ENCODE measurements around the gene LARGE1. TPM values are rescaled to one million over a fixed set of nuclear protein-coding genes. Genes with fewer than 3 reads are reported as not detected.

LARGE1 gene
- total RNA-seq, 1 experiment from 2014 or later, result 1.3 TPM

- Histone ChIP-seq H3K4me3 (ENCODE audit: low read length) (no peak overlapping the region), H3F3A (ENCODE audit: low read length, unreplicated experiment) (no peaks in the 10 kb centered on the region), H3K4me1 (ENCODE audit: insufficient read depth, low read length) (no peaks in the 10 kb centered on the region), H3K79me2 (ENCODE audit: low read length) (no peaks in the 10 kb centered on the region), H3K4me2 (ENCODE audit: low read length) (no peak overlapping the region), H3K9me2 (replicated peaks; ENCODE audit: low read length) (no peaks in the 10 kb centered on the region), H3K36me3 (ENCODE audit: low read depth, low read length) (no peaks in the 10 kb centered on the region), H3K9me3 (ENCODE audit: low read length) (no peaks in the 10 kb centered on the region), H4K20me1 (ENCODE audit: low read length) (no peaks in the 10 kb centered on the region), H3K27ac (ENCODE audit: low read length) (no peak overlapping the region), H3K9ac (ENCODE audit: low read length) (no peak overlapping the region), H2AFZ (ENCODE audit: low read length) (no peak overlapping the region), H3K27me3 (ENCODE audit: low read length) (no peaks in the 10 kb centered on the region)
- ChIA-PET POLR2A (ENCODE audit: unreplicated experiment) (no interaction called here), CTCF (no interaction called here)
- BruUV-seq (replicated peaks), result no TSS peak
- intact Hi-C loops (cut with micrococcal nuclease), result no loop called here
- TF ChIP-seq CTCF (conservative IDR thresholded peaks at IDR 0.05; ENCODE audit: low read depth, low read length), result no peak
- no peak for TF ChIP-seq EZH2 (IDR thresholded peaks at IDR 0.05; ENCODE audit: low read length, unreplicated experiment)
- no peak for TF ChIP-seq EZH2phosphoT487 (IDR thresholded peaks at IDR 0.05; ENCODE audit: borderline replicate concordance, low read length)
- no peak for DNase-seq
- ATAC-seq, result no peak
Measured at GRCh38 chr22:33361581-33361980, 558.7 kb downstream of the LARGE1 start.

GRCh38 chr22:33357981-33358399, 562.3 kb downstream of the LARGE1 start:
- no TSS peak for BruUV-seq (replicated peaks)
- Histone ChIP-seq H3K36me3 (ENCODE audit: low read depth, low read length) (no peaks in the 10 kb centered on the region), H3K4me3 (ENCODE audit: low read length) (no peak overlapping the region), H3K9me3 (ENCODE audit: low read length) (no peaks in the 10 kb centered on the region), H3K27me3 (ENCODE audit: low read length) (no peaks in the 10 kb centered on the region), H3K4me1 (ENCODE audit: insufficient read depth, low read length) (no peaks in the 10 kb centered on the region), H3K4me2 (ENCODE audit: low read length) (no peak overlapping the region), H3F3A (ENCODE audit: low read length, unreplicated experiment) (no peaks in the 10 kb centered on the region), H2AFZ (ENCODE audit: low read length) (no peak overlapping the region), H4K20me1 (ENCODE audit: low read length) (no peaks in the 10 kb centered on the region), H3K79me2 (ENCODE audit: low read length) (no peaks in the 10 kb centered on the region), H3K27ac (ENCODE audit: low read length) (no peak overlapping the region), H3K9me2 (replicated peaks; ENCODE audit: low read length) (no peaks in the 10 kb centered on the region), H3K9ac (ENCODE audit: low read length) (no peak overlapping the region)
- intact Hi-C loops (cut with micrococcal nuclease), result no loop called here
- DNase-seq (no peak), ATAC-seq (no peak)
- CTCF ChIA-PET, result no interaction called here
- no peak for TF ChIP-seq CTCF (conservative IDR thresholded peaks at IDR 0.05; ENCODE audit: low read depth, low read length)
- TF ChIP-seq EZH2 (IDR thresholded peaks at IDR 0.05; ENCODE audit: low read length, unreplicated experiment), result no peak
- POLR2A ChIA-PET (ENCODE audit: unreplicated experiment), result no interaction called here

GRCh38 chr22:33354928-33355327, 565.3 kb downstream of the LARGE1 start:
- H3K9ac ChIP-seq (ENCODE audit: low read length), result no peak overlapping the region
- DNase-seq (no peak), ATAC-seq (no peak)
- H2AFZ ChIP-seq (ENCODE audit: low read length), result no peak overlapping the region
- no peaks in the 10 kb centered on the region for H3K9me2 ChIP-seq (replicated peaks; ENCODE audit: low read length)
- no peak overlapping the region for H3K4me3 ChIP-seq (ENCODE audit: low read length)
- no peaks in the 10 kb centered on the region for H3K79me2 ChIP-seq (ENCODE audit: low read length)
- no peaks in the 10 kb centered on the region for H3K9me3 ChIP-seq (ENCODE audit: low read length)
- no peaks in the 10 kb centered on the region for H3K36me3 ChIP-seq (ENCODE audit: low read depth, low read length)
- no peak overlapping the region for H3K27ac ChIP-seq (ENCODE audit: low read length)
- intact Hi-C loops (cut with micrococcal nuclease), result no loop called here
- BruUV-seq (replicated peaks), result no TSS peak
- no peaks in the 10 kb centered on the region for H3F3A ChIP-seq (ENCODE audit: low read length, unreplicated experiment)
- TF ChIP-seq EZH2 (IDR thresholded peaks at IDR 0.05; ENCODE audit: low read length, unreplicated experiment), result no peak
- TF ChIP-seq CTCF (conservative IDR thresholded peaks at IDR 0.05; ENCODE audit: low read depth, low read length), result no peak
- TF ChIP-seq EZH2phosphoT487 (IDR thresholded peaks at IDR 0.05; ENCODE audit: borderline replicate concordance, low read length), result no peak
- no peaks in the 10 kb centered on the region for H3K4me1 ChIP-seq (ENCODE audit: insufficient read depth, low read length)
- no peak overlapping the region for H3K4me2 ChIP-seq (ENCODE audit: low read length)
- POLR2A ChIA-PET (ENCODE audit: unreplicated experiment), result no interaction called here
- H3K27me3 ChIP-seq (ENCODE audit: low read length), result no peaks in the 10 kb centered on the region
- no peaks in the 10 kb centered on the region for H4K20me1 ChIP-seq (ENCODE audit: low read length)
- CTCF ChIA-PET, result no interaction called here
